Keratinocyte (primary cell): Measurements from ENCODE around the gene OR2C3. TPM values are rescaled to one million over a fixed set of nuclear protein-coding genes. Genes with fewer than 3 reads are reported as not detected.

Experiments used
- DNase-seq: peaks from one replicate; pipeline ENCODE4 v3.0.0-alpha.2; 2011; ENCODE audit warnings: low read depth, missing footprints, low spot score
- FAIRE-seq: peaks from 2 replicates; lab custom pipeline; 2011; peaks lifted over from hg19 to GRCh38; lab: Jason Lieb, UNC
- H2AFZ ChIP-seq: 2 replicates; pipeline ENCODE4 v1.6.0; 2012; ENCODE audit warnings: low read length, control low read depth, inconsistent platforms; ENCODE audit not compliant: control insufficient read depth
- H3K27ac ChIP-seq: 2 replicates; pipeline ENCODE4 v1.5.1; 2011; ENCODE audit warnings: low read length; ENCODE audit not compliant: control insufficient read depth, insufficient read depth
- H3K27me3 ChIP-seq: 3 replicates; pipeline ENCODE4 v1.6.0; 2011; ENCODE audit warnings: low read length; ENCODE audit not compliant: control insufficient read depth, insufficient read depth; ENCODE audit errors: extremely low read depth
- H3K36me3 ChIP-seq, 2 experiments: 2 replicates in 1 of 2; 3 replicates in 1 of 2; pipeline ENCODE4 v1.5.1; 2011; ENCODE audit warnings: low read length in 2 of 2, mild to moderate bottlenecking in 1 of 2; ENCODE audit not compliant: control insufficient read depth in 2 of 2, insufficient read depth in 2 of 2; ENCODE audit errors: extremely low read depth in 1 of 2
- H3K4me1 ChIP-seq: 3 replicates; pipeline ENCODE4 v1.5.1; 2011; ENCODE audit warnings: low read length; ENCODE audit not compliant: control insufficient read depth, insufficient read depth; ENCODE audit errors: extremely low read depth
- H3K4me2 ChIP-seq: 3 replicates; pipeline ENCODE4 v1.6.0; 2011; ENCODE audit warnings: low read depth, low read length; ENCODE audit not compliant: control insufficient read depth, insufficient read depth; ENCODE audit errors: extremely low read depth
- H3K4me3 ChIP-seq, 3 experiments: fragments of 200-600 bp in 1 of 3; sonication (generic) in 1 of 3; 2 replicates in 2 of 3; 3 replicates in 1 of 3; pipeline ENCODE4 v1.5.1; 2011 to 2016; ENCODE audit warnings: low read length in 3 of 3, mild to moderate bottlenecking in 3 of 3, control low read depth in 2 of 3, inconsistent platforms in 1 of 3, low read depth in 1 of 3, mixed read lengths in 1 of 3, mixed run types in 1 of 3, moderate library complexity in 1 of 3; ENCODE audit not compliant: control insufficient read depth in 2 of 3, insufficient read depth in 2 of 3; ENCODE audit errors: extremely low read depth in 1 of 3
- H3K79me2 ChIP-seq: 2 replicates; pipeline ENCODE4 v1.6.0; 2012; ENCODE audit warnings: low read length; ENCODE audit not compliant: control insufficient read depth, insufficient read depth
- H3K9ac ChIP-seq: 3 replicates; pipeline ENCODE4 v1.6.0; 2011; ENCODE audit warnings: low read length; ENCODE audit not compliant: control insufficient read depth, insufficient read depth; ENCODE audit errors: extremely low read depth
- H3K9me1 ChIP-seq: 3 replicates; pipeline ENCODE4 v1.6.0; 2011; ENCODE audit warnings: low read length; ENCODE audit not compliant: control insufficient read depth, insufficient read depth; ENCODE audit errors: extremely low read depth
- H3K9me3 ChIP-seq: 2 replicates; pipeline ENCODE4 v1.5.1; 2012; ENCODE audit warnings: low read depth, low read length; ENCODE audit not compliant: control insufficient read depth
- H4K20me1 ChIP-seq: 3 replicates; pipeline ENCODE4 v1.6.0; 2011; ENCODE audit warnings: low read length; ENCODE audit not compliant: control insufficient read depth, insufficient read depth; ENCODE audit errors: extremely low read depth
- EZH2 ChIP-seq: IDR thresholded peaks from one replicate; pipeline ENCODE4 v1.6.1; 2012; ENCODE audit warnings: inconsistent platforms, mild to moderate bottlenecking, low read length, moderate library complexity
- dilution Hi-C: fragments of 300-500 bp; cut with MboI; formaldehyde crosslinking; loops from one replicate; pipeline ENCODE4 v1.7.0; 2020; ENCODE audit warnings: low sequenced_read_pairs; ENCODE audit not compliant: extremely low pct_ligation_motif_present
- polyA plus RNA-seq, 5 experiments: library from polyadenylated mRNA; depleted of rRNA in 3 of 5; stranded (reverse) in 3 of 5; stranded (forward) in 1 of 5; unstranded in 1 of 5; fragments of >200 nt; gene quantifications; 1 replicate in 1 of 5; 2 replicates in 3 of 5; 3 replicates in 1 of 5; pipeline versions ENCODE4 v1.2.1 to v1.2.3, GENCODE V29; 2011 to 2012; ENCODE audit warnings: missing spikeins in 2 of 5, low read depth in 1 of 5, low replicate concordance in 1 of 5
- TF ChIP-seq, protein P1 (sequence below), 3 experiments: IDR thresholded peaks in 1 of 3; conservative IDR thresholded peaks in 1 of 3; optimal IDR thresholded peaks in 1 of 3; 2 replicates in 2 of 3; 3 replicates in 1 of 3; pipeline versions ENCODE3 to v1.5.1; 2011; ENCODE audit warnings: low read length in 3 of 3, mild to moderate bottlenecking in 3 of 3, moderate library complexity in 2 of 3, control low read depth in 1 of 3, inconsistent platforms in 1 of 3; ENCODE audit not compliant: insufficient read depth in 2 of 3; ENCODE audit errors: extremely low read depth in 1 of 3

Gene OR2C3
- polyA plus RNA-seq, 1 donor (not counting 4 experiments of a cell fraction or from before 2014, with no cell fraction given) = not detected

DNA sequence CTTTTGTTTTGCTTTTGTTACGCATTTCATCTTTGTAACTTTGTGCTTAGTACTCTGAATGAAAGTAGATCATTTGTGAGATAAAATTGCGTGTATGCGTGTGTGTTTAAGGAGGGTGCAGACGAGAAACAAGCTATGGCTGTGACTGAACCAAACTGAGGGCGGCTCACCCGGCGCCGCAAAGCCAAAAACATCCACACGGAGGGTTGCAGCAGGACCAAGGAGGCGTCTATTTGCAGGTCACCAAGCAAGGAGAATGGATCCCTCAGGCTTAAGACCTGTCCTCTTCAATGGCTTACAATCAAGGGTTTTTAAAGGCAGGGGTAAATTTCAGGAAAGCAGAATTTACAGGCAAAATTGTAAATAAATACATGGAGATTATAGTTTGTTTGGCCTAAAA is 25.5 kb upstream of the OR2C3 start:
- Histone ChIP-seq H3K79me2 (no peaks in the 10 kb centered on the region), H3K9me3 (no peaks in the 10 kb centered on the region), H3K9me1 (no peaks in the 10 kb centered on the region), H3K27ac (no peak overlapping the region), H3K4me2 (no peak overlapping the region), H3K9ac (no peak overlapping the region), H4K20me1 (no peaks in the 10 kb centered on the region), H3K4me1 (no peaks in the 10 kb centered on the region), H3K36me3 (no peaks in the 10 kb centered on the region), H3K4me3 (no peak overlapping the region), H2AFZ (no peak overlapping the region), H3K27me3 (no peaks in the 10 kb centered on the region)
- dilution Hi-C loops = no loop called here
- TF ChIP-seq EZH2 = no peak
- TF ChIP-seq, protein P1, sequence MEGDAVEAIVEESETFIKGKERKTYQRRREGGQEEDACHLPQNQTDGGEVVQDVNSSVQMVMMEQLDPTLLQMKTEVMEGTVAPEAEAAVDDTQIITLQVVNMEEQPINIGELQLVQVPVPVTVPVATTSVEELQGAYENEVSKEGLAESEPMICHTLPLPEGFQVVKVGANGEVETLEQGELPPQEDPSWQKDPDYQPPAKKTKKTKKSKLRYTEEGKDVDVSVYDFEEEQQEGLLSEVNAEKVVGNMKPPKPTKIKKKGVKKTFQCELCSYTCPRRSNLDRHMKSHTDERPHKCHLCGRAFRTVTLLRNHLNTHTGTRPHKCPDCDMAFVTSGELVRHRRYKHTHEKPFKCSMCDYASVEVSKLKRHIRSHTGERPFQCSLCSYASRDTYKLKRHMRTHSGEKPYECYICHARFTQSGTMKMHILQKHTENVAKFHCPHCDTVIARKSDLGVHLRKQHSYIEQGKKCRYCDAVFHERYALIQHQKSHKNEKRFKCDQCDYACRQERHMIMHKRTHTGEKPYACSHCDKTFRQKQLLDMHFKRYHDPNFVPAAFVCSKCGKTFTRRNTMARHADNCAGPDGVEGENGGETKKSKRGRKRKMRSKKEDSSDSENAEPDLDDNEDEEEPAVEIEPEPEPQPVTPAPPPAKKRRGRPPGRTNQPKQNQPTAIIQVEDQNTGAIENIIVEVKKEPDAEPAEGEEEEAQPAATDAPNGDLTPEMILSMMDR (optimal IDR thresholded peaks at IDR 0.05 in 1 of 3, IDR thresholded peaks at IDR 0.05 in 1 of 3, conservative IDR thresholded peaks at IDR 0.05 in 1 of 3; ENCODE audit: extremely low read depth in 1 of 3, insufficient read depth in 2 of 3, low read length in 3 of 3) = no peak
- FAIRE-seq = no peak
- no peak for DNase-seq

DNA sequence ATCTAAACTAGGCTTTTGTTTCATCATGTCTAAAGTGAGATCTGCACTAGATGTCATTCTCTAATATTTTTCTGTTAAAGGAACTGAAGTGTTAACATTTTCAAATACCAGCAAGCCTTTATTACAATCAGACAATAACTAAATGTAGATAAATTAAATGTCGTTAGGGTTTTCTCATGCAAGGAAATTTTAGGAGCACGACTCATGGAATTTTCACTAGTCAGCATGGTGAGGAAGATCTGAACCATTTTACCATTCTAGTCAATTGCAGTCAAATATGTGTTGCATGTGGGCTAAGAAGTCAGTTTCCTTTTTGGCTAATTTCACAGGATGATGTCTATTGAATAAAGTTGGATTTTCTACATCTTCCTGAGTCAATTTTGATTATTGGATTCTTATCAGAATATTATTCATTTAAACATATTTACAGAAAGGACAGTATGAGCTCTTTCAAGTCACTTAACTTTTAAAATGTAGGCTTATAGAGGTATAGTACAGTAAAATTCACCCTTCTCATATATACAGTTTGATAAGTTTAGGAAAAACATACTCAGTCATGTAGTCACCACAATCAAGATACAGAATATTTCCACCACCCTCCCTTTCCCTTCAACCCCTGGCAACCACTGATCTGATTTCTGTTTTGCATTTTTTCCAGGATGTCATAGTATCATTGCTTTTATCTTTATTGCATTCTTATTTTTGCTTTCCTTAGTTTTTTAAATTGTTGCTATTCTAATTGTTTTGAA is 21.9 kb upstream of the OR2C3 start:
- Histone ChIP-seq H3K27ac (no peak overlapping the region), H3K9ac (no peak overlapping the region), H2AFZ (no peak overlapping the region), H3K4me3 (no peak overlapping the region), H3K9me1 (no peaks in the 10 kb centered on the region), H3K27me3 (no peaks in the 10 kb centered on the region), H3K79me2 (no peaks in the 10 kb centered on the region), H3K4me2 (no peak overlapping the region), H4K20me1 (no peaks in the 10 kb centered on the region), H3K4me1 (no peaks in the 10 kb centered on the region), H3K9me3 (no peaks in the 10 kb centered on the region), H3K36me3 (no peaks in the 10 kb centered on the region)
- FAIRE-seq (no peak), DNase-seq (no peak)
- TF ChIP-seq EZH2 = no peak
- TF ChIP-seq, protein P1 (optimal IDR thresholded peaks at IDR 0.05 in 1 of 3, IDR thresholded peaks at IDR 0.05 in 1 of 3, conservative IDR thresholded peaks at IDR 0.05 in 1 of 3; ENCODE audit: extremely low read depth in 1 of 3, insufficient read depth in 2 of 3, low read length in 3 of 3) = no peak
- dilution Hi-C loops = no loop called here
